ENCODE data around the gene AKAP17A.

GRCh38 chrX:1542994-1543725, 48.2 kb upstream of the AKAP17A start:
- TF ChIP-seq POLR2A (IDR thresholded peaks at IDR 0.05; ENCODE audit: low read length) (no peak), GATA1 (IDR thresholded peaks at IDR 0.05; ENCODE audit: low read depth, low read length) (no peak)

All from erythroblast (primary cell).